ENCODE measurements around the gene TAF5L. TPM values are rescaled to one million over a fixed set of nuclear protein-coding genes. Genes with fewer than 3 reads are reported as not detected.

Gene TAF5L
- total and polyA plus RNA-seq, 10 donors = 7.0 to 24.7 (median 17.8) TPM

DNA sequence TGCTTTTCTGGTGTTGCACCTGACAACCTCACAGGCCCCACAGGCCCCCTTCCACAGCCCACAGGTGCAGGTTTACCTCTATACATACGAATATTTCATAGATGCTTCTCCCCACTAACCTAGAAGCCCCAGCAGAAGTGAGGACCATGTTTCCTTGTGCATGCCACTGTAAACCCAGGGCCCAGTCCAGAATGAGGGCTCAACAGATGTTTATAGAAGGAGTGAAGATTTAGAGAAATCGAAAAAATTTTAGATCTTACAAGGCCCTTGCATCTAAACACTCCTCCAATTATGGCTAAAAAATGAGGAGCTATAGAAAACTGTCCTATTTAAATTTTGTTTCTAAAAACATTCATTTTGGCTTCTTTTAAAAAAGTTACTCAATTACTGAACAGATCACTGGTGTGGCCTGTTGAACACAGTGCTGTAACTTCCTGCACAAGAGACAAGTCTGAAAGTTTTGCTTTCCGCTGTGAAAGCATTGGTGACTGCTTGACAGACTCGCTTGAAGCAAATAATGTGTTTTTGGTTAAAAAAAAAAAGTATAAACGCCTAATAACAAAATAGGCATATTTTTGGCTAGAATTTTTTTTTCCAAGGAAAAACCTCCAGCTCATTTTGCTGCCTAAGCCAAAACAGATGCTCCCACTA lies 68.6 kb downstream of the TAF5L start:
- Histone ChIP-seq H3K27ac (peak overlapping the region; percentile 80 to 94 (median 90)), H3K4me3 (peak overlapping the region; percentile 60 to 99 (median 94)), H3K36me3 (no peaks in the 10 kb centered on the region), H3K27me3 (replicated peaks in 1 of 7) (no peaks in the 10 kb centered on the region), H3K9me3 (no peaks in the 10 kb centered on the region), H3K4me1 (peaks cover 9 to 69% (median 56%) of the 10 kb centered on the region in 6 donors)
- TF ChIP-seq, protein P1, sequence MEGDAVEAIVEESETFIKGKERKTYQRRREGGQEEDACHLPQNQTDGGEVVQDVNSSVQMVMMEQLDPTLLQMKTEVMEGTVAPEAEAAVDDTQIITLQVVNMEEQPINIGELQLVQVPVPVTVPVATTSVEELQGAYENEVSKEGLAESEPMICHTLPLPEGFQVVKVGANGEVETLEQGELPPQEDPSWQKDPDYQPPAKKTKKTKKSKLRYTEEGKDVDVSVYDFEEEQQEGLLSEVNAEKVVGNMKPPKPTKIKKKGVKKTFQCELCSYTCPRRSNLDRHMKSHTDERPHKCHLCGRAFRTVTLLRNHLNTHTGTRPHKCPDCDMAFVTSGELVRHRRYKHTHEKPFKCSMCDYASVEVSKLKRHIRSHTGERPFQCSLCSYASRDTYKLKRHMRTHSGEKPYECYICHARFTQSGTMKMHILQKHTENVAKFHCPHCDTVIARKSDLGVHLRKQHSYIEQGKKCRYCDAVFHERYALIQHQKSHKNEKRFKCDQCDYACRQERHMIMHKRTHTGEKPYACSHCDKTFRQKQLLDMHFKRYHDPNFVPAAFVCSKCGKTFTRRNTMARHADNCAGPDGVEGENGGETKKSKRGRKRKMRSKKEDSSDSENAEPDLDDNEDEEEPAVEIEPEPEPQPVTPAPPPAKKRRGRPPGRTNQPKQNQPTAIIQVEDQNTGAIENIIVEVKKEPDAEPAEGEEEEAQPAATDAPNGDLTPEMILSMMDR (IDR thresholded peaks at IDR 0.05 in 8 of 11, conservative IDR thresholded peaks at IDR 0.05 in 3 of 11) = no peak
- no peak for TF ChIP-seq POLR2A (IDR thresholded peaks at IDR 0.05)
- TF ChIP-seq POLR2AphosphoS5 (IDR thresholded peaks at IDR 0.05) = no peak
- intact Hi-C loops (cut with DNase I; ENCODE audit: low total_unique reads) = loop anchor here (5.0 kb wide), 1 partner anchor 70 kb away; the partner anchor contains the start of genes TAF5L and URB2
- DNase-seq = no peak
- WGBS, 5 donors = 27 to 32% (median 28%) methylated on average over 5 of the region's 5 CpGs

DNA sequence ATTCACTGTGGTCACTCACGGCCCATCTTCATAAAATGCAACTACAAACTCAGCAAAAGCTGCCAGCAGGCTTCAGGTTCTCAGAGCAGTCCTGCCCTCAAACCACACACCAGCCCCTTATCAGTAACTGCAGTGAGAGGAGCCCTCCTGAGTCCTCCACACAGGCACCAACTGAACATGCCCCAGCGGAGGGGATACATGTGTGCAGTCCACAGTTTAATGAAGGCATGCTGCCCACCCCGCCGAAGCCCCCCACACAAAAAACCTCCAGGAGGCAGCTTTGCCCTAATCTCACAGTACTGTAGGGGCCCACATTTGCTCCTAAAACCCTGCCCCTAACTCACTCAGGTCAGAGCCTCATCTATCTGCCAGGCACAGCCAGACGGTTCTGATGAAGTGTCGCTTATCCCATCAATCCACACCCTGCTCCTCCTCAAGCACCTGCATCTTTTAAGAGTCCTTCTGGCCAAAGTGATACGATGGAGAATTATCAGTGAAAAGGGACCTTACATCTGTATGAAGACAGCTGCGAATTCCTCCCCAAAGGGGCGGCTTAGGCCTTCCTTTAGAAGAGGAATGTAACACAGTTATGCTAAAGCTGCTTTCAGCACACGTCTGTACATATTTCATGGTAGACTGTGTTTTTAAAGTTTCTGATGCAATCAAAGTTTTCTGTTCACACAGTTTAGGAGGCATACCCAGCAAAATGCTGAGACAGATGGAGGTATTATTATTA lies 70.9 kb downstream of the TAF5L start:
- Histone ChIP-seq H3K36me3 (no peaks in the 10 kb centered on the region), H3K4me3 (no peak overlapping the region), H3K4me1 (peaks cover 9 to 81% (median 64%) of the 10 kb centered on the region in 6 donors), H3K27me3 (replicated peaks in 1 of 7) (no peaks in the 10 kb centered on the region), H3K27ac (no peak overlapping the region), H3K9me3 (no peaks in the 10 kb centered on the region)
- intact Hi-C loops (cut with DNase I; ENCODE audit: low total_unique reads) = loop anchor here (5.0 kb wide), 1 partner anchor 72 kb away; the partner anchor contains the start of genes TAF5L and URB2
- TF ChIP-seq POLR2AphosphoS5 (IDR thresholded peaks at IDR 0.05) (no peak), POLR2A (IDR thresholded peaks at IDR 0.05) (no peak)
- TF ChIP-seq, protein P1 (IDR thresholded peaks at IDR 0.05 in 8 of 11, conservative IDR thresholded peaks at IDR 0.05 in 3 of 11) = no peak
- no peak for DNase-seq
- WGBS, 5 donors = 71 to 83% (median 79%) methylated on average over 10 of the region's 10 CpGs

- no peak for DNase-seq
- no peak overlapping the region for H3K4me3 ChIP-seq
- WGBS, 5 donors = 69 to 89% (median 83%) methylated on average over 7 of the region's 7 CpGs
- H3K9me3 ChIP-seq = no peaks in the 10 kb centered on the region
- peaks cover 0 to 8% (median 4%) of the 10 kb centered on the region in 6 donors for H3K36me3 ChIP-seq
- TF ChIP-seq POLR2AphosphoS5 (IDR thresholded peaks at IDR 0.05) (no peak), POLR2A (IDR thresholded peaks at IDR 0.05) (no peak)
- TF ChIP-seq, protein P1 (IDR thresholded peaks at IDR 0.05 in 8 of 11, conservative IDR thresholded peaks at IDR 0.05 in 3 of 11) = no peak
- peaks cover 6 to 70% (median 53%) of the 10 kb centered on the region in 6 donors for H3K4me1 ChIP-seq
- H3K27me3 ChIP-seq (replicated peaks in 1 of 7) = no peaks in the 10 kb centered on the region
- no peak overlapping the region for H3K27ac ChIP-seq
- intact Hi-C loops (cut with DNase I; ENCODE audit: low total_unique reads) = no loop called here
Measured at GRCh38 chr1:229553621-229554130, 72.2 kb downstream of the TAF5L start.

DNA sequence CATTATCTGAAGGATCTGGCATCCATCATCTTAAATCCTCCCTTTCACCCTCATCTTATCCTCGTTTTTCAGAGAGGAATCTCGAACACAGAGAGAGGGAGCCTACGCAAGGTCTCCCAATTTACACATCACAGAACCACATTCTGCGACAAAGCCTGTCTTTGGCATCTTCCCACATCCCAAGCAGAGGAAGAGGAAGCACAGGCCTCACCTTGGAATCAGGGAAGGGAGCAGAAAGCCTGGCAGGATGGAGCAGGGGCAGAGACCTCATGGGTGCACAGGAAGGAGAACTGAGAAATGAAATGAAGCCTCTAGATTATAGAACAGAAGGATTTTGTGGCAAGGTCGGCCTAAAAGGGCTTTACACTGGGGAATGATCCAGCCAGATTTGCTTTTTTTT lies 73.2 kb downstream of the TAF5L start:
- peaks cover 0 to 18% (median 8%) of the 10 kb centered on the region in 6 donors for H3K36me3 ChIP-seq
- DNase-seq = no peak
- peak overlapping the region in 1 of 8 donors; percentile 11 for H3K27ac ChIP-seq
- TF ChIP-seq POLR2A (IDR thresholded peaks at IDR 0.05) = no peak
- TF ChIP-seq, protein P1 (IDR thresholded peaks at IDR 0.05 in 8 of 11, conservative IDR thresholded peaks at IDR 0.05 in 3 of 11) = no peak
- WGBS, 5 donors = 64 to 76% (median 67%) methylated on average over 5 of the region's 5 CpGs
- H3K9me3 ChIP-seq = no peaks in the 10 kb centered on the region
- intact Hi-C loops (cut with DNase I; ENCODE audit: low total_unique reads) = no loop called here
- H3K27me3 ChIP-seq (replicated peaks in 1 of 7) = no peaks in the 10 kb centered on the region
- peaks cover 6 to 68% (median 51%) of the 10 kb centered on the region in 6 donors for H3K4me1 ChIP-seq
- no peak overlapping the region for H3K4me3 ChIP-seq

Data from spleen (tissue), 11 donors.